Astrocyte (in vitro differentiated cells and primary cell): ENCODE measurements around the gene SYDE2.

ENCODE experiments used
- CTCF ChIP-seq: IDR thresholded peaks from 2 replicates; pipeline ENCODE4 v1.5.1; 2011; ENCODE audit warnings: low read depth, mild to moderate bottlenecking, inconsistent platforms, low read length, moderate library complexity; ENCODE audit not compliant: insufficient read depth
- EZH2 ChIP-seq: IDR thresholded peaks from 2 replicates; pipeline ENCODE4 v1.6.1; 2012; ENCODE audit warnings: mild to moderate bottlenecking, low read length, inconsistent platforms; ENCODE audit not compliant: insufficient read depth

DNA sequence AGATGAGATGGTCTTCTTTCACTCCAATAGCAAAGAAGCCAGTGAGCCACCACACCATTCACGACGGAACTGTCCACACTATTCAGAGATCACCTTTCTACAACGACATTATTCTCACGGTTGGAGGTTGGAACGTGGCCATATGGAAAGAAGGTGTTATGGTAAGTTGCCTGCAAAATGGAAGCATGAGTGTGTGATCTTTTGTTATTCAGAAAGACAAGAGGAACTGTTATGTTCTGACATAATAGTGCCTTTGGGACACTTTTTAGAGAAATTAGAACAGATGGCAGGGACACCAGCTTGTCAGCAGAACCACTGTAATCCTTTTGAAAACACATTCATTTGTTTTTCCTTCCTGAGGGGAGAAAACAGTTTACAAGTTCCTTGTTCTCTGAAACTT, 76.7 kb downstream of the SYDE2 start:
- no peak for TF ChIP-seq CTCF
- no peak for TF ChIP-seq EZH2
